Left lung (tissue), 10 donors: ENCODE data around the gene MAPK8. TPM values are rescaled to one million over a fixed set of nuclear protein-coding genes. Genes with fewer than 3 reads are reported as not detected.

Source experiments
- ATAC-seq: fragments of 200-7000 bp; cut with Tn5 transposase; one replicate; pipeline ENCODE4 v1.9.1; 2020; ENCODE audit warnings: moderate library complexity
- DNase-seq, 4 donors: peaks; one replicate each; pipeline ENCODE4 v3.0.0-alpha.2; 2013 to 2020
- H3K27ac ChIP-seq, 2 donors: fragments of 200-600 bp; sonication (generic) in 1 of 2; one replicate each; pipeline versions ENCODE4 v1.5.0 to v1.8.0; 2020 to 2021
- H3K27me3 ChIP-seq, 2 donors: fragments of 200-600 bp; sonication (generic) in 1 of 2; one replicate each; pipeline versions ENCODE4 v1.5.0 to v1.8.0; 2020 to 2021
- H3K36me3 ChIP-seq, 2 donors: fragments of 200-600 bp; sonication (generic) in 1 of 2; one replicate each; pipeline versions ENCODE4 v1.5.0 to v1.8.0; 2020 to 2021
- H3K4me1 ChIP-seq, 2 donors: fragments of 200-600 bp; one replicate each; pipeline ENCODE4 v1.8.0; 2021
- H3K4me3 ChIP-seq, 2 donors: fragments of 200-600 bp; sonication (generic) in 1 of 2; one replicate each; pipeline versions ENCODE4 v1.5.0 to v1.8.0; 2020 to 2021; ENCODE audit warnings: mild to moderate bottlenecking in 1 of 2
- H3K9me3 ChIP-seq, 2 donors: fragments of 200-600 bp; sonication (generic) in 1 of 2; one replicate each; pipeline versions ENCODE4 v1.5.0 to v1.8.0; 2020 to 2021
- intact Hi-C, 2 donors: fragments of 100-400 bp; cut with DNase I; formaldehyde crosslinking; loops; one replicate each; pipeline versions ENCODE4 v1.11.2 to v1.14.2; 2022
- polyA plus RNA-seq, 6 donors: library from polyadenylated mRNA; unstranded; fragments of 120-200 nt; gene quantifications; one replicate each; pipeline ENCODE4 v1.2.1, GENCODE V29; 2013; ENCODE audit not compliant: insufficient read length in 6 of 6
- total RNA-seq, 2 donors: library from RNA; stranded (reverse); fragmentation: NEBNext Ultra II Directional; extraction: Animal tissue kit (Norgen Biotek cat#: 25700); gene quantifications; one replicate each; pipeline ENCODE4 v1.2.1, GENCODE V29; 2021
- TF ChIP-seq, protein P1 (sequence below), 2 donors: fragments of 200-600 bp; sonication (generic) in 1 of 2; IDR thresholded peaks; one replicate each; pipeline versions ENCODE4 v1.5.0 to v1.8.0; 2021; ENCODE audit warnings: antibody characterized with exemption in 2 of 2
- donor health status: DM: no; HTN: yes; CAD: no.
- donor health status: DM: no; HTN: no; CAD: no.

The MAPK8 gene
- total and polyA plus RNA-seq, 8 donors = 31.3 to 81.8 (median 71.7) TPM

DNA sequence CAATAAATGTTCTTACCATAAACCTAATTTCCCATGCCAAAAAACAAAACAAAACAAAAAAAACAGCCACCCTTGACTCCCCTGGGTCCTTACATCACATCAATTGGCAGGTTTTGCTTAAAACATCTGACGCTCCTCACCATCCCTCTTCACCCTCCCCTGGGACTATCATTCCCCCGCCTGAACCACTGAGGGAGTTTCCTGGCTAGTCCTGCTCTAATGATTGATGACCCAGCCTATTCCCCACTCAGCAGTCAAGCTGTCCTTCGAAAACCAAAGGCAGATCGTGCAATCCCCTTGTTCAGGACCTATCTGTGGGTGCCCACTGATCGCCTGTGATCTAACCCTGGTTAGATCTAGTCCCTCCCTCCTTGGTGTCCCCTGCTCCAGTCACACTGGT, 20.8 kb upstream of the MAPK8 start:
- Histone ChIP-seq H3K4me1 (peaks cover 0 to 3% of the 10 kb centered on the region in 2 donors), H3K4me3 (no peak overlapping the region), H3K36me3 (no peaks in the 10 kb centered on the region), H3K27ac (no peak overlapping the region), H3K27me3 (peaks cover 0 to 11% of the 10 kb centered on the region in 2 donors), H3K9me3 (peaks cover 0 to 11% of the 10 kb centered on the region in 2 donors)
- TF ChIP-seq, protein P1, sequence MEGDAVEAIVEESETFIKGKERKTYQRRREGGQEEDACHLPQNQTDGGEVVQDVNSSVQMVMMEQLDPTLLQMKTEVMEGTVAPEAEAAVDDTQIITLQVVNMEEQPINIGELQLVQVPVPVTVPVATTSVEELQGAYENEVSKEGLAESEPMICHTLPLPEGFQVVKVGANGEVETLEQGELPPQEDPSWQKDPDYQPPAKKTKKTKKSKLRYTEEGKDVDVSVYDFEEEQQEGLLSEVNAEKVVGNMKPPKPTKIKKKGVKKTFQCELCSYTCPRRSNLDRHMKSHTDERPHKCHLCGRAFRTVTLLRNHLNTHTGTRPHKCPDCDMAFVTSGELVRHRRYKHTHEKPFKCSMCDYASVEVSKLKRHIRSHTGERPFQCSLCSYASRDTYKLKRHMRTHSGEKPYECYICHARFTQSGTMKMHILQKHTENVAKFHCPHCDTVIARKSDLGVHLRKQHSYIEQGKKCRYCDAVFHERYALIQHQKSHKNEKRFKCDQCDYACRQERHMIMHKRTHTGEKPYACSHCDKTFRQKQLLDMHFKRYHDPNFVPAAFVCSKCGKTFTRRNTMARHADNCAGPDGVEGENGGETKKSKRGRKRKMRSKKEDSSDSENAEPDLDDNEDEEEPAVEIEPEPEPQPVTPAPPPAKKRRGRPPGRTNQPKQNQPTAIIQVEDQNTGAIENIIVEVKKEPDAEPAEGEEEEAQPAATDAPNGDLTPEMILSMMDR (IDR thresholded peaks at IDR 0.05) = no peak
- no peak for ATAC-seq
- intact Hi-C loops = no loop called here
- DNase-seq = no peak

DNA sequence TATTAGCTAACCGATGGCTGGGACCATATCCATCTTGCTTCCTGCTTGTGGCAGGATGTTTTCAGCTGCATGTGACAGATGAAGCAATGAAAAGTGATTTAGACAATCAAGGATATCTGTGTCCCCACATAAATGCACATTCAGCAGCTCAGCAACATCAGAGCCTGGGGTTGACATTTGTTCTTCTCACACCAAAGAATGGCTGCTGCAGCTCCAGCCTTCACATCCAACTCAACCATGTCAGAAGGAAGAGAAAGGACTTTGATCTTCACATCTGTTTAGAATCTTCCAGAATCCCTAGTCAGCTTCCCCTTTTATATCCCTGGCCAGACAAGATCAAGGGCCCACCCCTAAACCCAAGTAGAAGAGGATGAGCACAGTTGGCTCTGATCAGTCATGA, 20.1 kb upstream of the MAPK8 start:
- intact Hi-C loops = no loop called here
- H3K4me1 ChIP-seq = peaks cover 0 to 3% of the 10 kb centered on the region in 2 donors
- TF ChIP-seq, protein P1 (IDR thresholded peaks at IDR 0.05) = no peak
- no peak overlapping the region for H3K27ac ChIP-seq
- peaks cover 0 to 11% of the 10 kb centered on the region in 2 donors for H3K9me3 ChIP-seq
- H3K36me3 ChIP-seq = no peaks in the 10 kb centered on the region
- no peak for ATAC-seq
- H3K4me3 ChIP-seq = no peak overlapping the region
- peaks cover 0 to 11% of the 10 kb centered on the region in 2 donors for H3K27me3 ChIP-seq
- no peak for DNase-seq

DNA sequence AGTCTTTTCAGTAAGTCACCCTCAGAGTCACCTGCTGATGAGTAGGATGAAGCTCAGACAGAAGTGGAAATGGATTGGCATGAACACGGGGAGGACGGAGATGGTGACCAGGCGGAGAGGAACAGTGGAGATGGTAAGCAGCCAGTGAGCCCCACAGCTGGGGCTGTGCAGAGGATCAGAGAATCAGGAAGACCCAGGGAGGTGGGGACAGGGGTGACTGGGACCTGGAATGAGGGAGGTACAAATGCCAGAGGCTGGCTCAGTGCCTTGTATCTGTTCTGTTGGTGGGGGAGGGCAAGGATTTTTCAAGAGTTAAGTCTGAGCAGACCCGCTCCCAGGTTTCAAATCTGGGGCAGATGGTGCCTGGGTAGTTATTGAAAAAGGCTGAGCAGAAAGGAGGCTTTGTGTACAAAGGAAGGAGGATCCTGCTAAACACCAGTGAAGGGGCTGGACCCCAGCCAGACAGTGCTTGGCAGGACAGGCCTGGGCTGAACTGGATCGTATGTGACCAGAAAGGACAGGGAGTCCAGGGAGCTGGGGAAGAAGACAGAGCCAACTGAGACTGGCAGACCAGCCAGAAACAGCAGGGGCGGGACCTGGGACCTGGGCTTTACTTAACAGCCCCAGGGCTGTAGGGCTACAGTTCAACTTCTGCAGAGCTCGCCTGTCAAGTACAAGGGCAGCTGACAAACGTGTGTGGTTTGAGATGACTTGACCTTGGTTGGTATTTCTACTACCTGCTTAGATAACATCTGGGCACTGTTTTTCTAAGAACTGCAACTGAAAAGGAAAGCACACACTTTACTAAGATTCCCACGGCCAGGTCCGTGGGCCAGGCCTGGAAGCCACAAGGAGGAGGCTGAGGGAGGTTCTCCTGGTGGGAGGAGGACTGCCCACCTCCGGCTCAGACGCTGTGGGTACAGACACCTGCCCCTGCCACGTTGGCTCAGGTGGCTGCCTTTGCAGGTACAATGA, 18.8 kb upstream of the MAPK8 start:
- ATAC-seq (peak; percentile 51), DNase-seq (peak in 2 of 4 donors; percentile 54 to 67)
- intact Hi-C loops = no loop called here
- TF ChIP-seq, protein P1 (IDR thresholded peaks at IDR 0.05) = no peak
- H3K4me3 ChIP-seq = no peak overlapping the region
- H3K36me3 ChIP-seq = no peaks in the 10 kb centered on the region
- peaks cover 0 to 11% of the 10 kb centered on the region in 2 donors for H3K9me3 ChIP-seq
- peaks cover 0 to 3% of the 10 kb centered on the region in 2 donors for H3K4me1 ChIP-seq
- H3K27me3 ChIP-seq = peaks cover 0 to 11% of the 10 kb centered on the region in 2 donors
- H3K27ac ChIP-seq = no peak overlapping the region

DNA sequence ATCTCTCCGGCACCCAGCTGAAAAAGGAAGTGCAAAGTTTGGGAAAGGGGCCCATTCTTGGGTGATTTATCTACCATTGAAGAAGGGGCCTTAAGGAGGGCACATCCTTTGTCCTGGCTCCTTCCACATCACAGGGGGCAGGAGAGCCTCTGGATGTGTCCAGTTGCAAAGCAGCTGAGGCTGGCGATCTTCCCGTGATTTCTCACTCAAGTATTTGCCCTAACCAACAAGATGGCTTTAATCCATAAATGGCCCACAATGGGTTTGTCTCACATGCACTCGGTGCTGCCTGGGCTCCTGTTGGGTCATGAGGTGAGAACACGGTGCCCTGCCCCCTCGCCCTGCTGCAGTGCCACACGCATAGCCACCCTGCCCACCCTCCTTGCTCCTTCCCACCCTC, 17.8 kb upstream of the MAPK8 start:
- H3K4me3 ChIP-seq = no peak overlapping the region
- intact Hi-C loops = no loop called here
- peaks cover 0 to 7% of the 10 kb centered on the region in 2 donors for H3K9me3 ChIP-seq
- no peak overlapping the region for H3K27ac ChIP-seq
- ATAC-seq (no peak), DNase-seq (no peak)
- peaks cover 0 to 3% of the 10 kb centered on the region in 2 donors for H3K4me1 ChIP-seq
- peaks cover 0 to 11% of the 10 kb centered on the region in 2 donors for H3K27me3 ChIP-seq
- no peaks in the 10 kb centered on the region for H3K36me3 ChIP-seq
- TF ChIP-seq, protein P1 (IDR thresholded peaks at IDR 0.05) = no peak

DNA sequence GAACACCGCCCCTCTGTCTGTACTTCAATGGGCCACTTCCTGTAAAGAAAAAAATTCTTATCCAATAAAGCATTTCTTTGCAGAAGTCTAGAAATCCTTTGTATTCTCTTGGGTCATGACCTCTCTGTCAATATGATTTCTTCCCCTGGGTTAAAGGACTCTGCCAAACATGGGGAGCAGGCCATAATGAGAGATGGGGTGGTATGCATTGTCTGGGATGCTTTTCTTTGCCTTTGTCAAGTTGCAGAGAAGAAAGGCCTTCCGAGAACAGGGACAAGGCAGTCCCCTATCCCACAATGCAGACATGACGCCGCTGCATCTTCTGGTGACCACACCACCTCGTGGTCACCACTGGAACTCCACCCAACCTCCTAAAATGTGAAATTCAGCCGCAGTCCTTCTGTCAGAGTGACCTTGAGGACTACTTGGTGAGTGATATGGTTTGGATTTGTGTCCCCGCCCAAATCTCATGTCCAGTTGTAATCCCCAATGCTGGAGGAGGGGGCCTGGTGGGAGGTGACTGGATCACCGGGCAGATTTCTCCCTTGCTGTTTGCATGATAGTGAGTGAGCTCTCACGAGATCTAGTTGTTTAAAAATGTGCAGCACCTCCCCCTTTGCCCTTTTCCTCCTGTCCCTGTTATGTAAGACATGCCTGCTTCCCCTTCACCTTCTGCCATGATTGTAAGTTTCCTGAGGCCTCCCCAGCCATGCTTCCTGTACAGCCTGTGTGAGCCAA, 16.8 kb upstream of the MAPK8 start:
- no peaks in the 10 kb centered on the region for H3K36me3 ChIP-seq
- TF ChIP-seq, protein P1 (IDR thresholded peaks at IDR 0.05) = peak; percentile 70 to 82
- H3K27ac ChIP-seq = no peak overlapping the region
- peak; percentile 92 for ATAC-seq
- H3K4me3 ChIP-seq = no peak overlapping the region
- DNase-seq = peak in 2 of 4 donors; percentile 46 to 68
- H3K4me1 ChIP-seq = peaks cover 0 to 3% of the 10 kb centered on the region in 2 donors
- no peaks in the 10 kb centered on the region for H3K9me3 ChIP-seq
- intact Hi-C loops = no loop called here
- peaks cover 0 to 6% of the 10 kb centered on the region in 2 donors for H3K27me3 ChIP-seq
